ENCODE results near the gene ARHGAP9.
A peak's percentile ranks its signal among the peaks of the same experiment; 100 is the strongest.

Gene ARHGAP9

GRCh38 chr12:57473886-57474285 lies 5.8 kb downstream of the ARHGAP9 start (continued):
- TF ChIP-seq, protein P1, sequence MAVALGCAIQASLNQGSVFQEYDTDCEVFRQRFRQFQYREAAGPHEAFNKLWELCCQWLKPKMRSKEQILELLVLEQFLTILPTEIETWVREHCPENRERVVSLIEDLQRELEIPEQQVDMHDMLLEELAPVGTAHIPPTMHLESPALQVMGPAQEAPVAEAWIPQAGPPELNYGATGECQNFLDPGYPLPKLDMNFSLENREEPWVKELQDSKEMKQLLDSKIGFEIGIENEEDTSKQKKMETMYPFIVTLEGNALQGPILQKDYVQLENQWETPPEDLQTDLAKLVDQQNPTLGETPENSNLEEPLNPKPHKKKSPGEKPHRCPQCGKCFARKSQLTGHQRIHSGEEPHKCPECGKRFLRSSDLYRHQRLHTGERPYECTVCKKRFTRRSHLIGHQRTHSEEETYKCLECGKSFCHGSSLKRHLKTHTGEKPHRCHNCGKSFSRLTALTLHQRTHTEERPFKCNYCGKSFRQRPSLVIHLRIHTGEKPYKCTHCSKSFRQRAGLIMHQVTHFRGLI (tag by site-specific recombination; IDR thresholded peaks at IDR 0.05) = no peak

GRCh38 chr12:57473392-57473791 lies 6.3 kb downstream of the ARHGAP9 start:
- CTCF ChIA-PET = interaction anchor here (0.6 to 2.4 kb wide), 3 partner anchors 10 to 57 kb away, joined by 3 to 19 read pairs (median 5); partner anchors contain the start of gene GLI1

GRCh38 chr12:57472391-57472790 lies 7.3 kb downstream of the ARHGAP9 start:
- H3K36me3 ChIP-seq (ENCODE audit: control insufficient read depth in 2 of 2, insufficient read depth in 1 of 2, low read length in 2 of 2) = no peaks in the 10 kb centered on the region

More at GRCh38 chr12:57473392-57473791, 6.3 kb downstream of the ARHGAP9 start:
- Histone ChIP-seq H3K4me1 (ENCODE audit: control insufficient read depth, insufficient read depth, low read length) (no peaks in the 10 kb centered on the region), H3K27ac (ENCODE audit: extremely low read depth, low read depth, low read length) (no peak overlapping the region), H3K9me3 (ENCODE audit: control insufficient read depth, insufficient read depth, low read depth, low read length) (no peaks in the 10 kb centered on the region), H3K36me3 (ENCODE audit: control insufficient read depth in 2 of 2, insufficient read depth in 1 of 2, low read length in 2 of 2) (no peaks in the 10 kb centered on the region), H3K4me3 (ENCODE audit: low read depth, low read length) (no peak overlapping the region)
- TF ChIP-seq ZBTB17 (tag by site-specific recombination; IDR thresholded peaks at IDR 0.05) = 0 out of 2 replicates have a peak, but pooled peaks have one; percentile 40
- TF ChIP-seq, protein P1 (tag by site-specific recombination; IDR thresholded peaks at IDR 0.05) = peak; percentile 96
- no peak for TF ChIP-seq ZBTB7A (tag by site-specific recombination; IDR thresholded peaks at IDR 0.05; ENCODE audit: low read depth)
- POLR2A ChIA-PET = no interaction called here

DNA sequence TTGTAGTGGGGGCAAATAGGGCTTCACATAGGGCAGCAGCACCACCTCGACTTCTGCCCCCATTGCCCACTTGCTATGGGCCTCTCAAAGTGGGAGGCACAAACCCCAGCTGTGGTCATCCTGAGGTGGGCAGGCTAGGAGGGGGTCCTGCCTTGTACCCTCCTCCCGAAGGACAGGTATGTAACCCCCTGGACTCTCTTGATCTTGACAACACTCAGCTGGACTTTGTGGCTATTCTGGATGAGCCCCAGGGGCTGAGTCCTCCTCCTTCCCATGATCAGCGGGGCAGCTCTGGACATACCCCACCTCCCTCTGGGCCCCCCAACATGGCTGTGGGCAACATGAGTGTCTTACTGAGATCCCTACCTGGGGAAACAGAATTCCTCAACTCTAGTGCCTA lies 8.0 kb downstream of the ARHGAP9 start:
- H3K4me1 ChIP-seq (ENCODE audit: control insufficient read depth, insufficient read depth, low read length) = no peaks in the 10 kb centered on the region
- H3K9me3 ChIP-seq (ENCODE audit: control insufficient read depth, insufficient read depth, low read depth, low read length) = no peaks in the 10 kb centered on the region
- ChIA-PET POLR2A (no interaction called here), CTCF (interaction anchor here (0.6 to 1.5 kb wide), 2 partner anchors 9 to 18 kb away, joined by 3 to 5 read pairs; no protein-coding TSS in a partner anchor)
- H3K4me3 ChIP-seq (ENCODE audit: low read depth, low read length) = no peak overlapping the region
- TF ChIP-seq MEIS1 (CRISPR knock-in tag; IDR thresholded peaks at IDR 0.05; ENCODE audit: borderline replicate concordance) (no peak), ZBTB11 (tag by site-specific recombination; conservative IDR thresholded peaks at IDR 0.05; ENCODE audit: low read depth) (no peak), ZNF341 (tag by site-specific recombination; IDR thresholded peaks at IDR 0.05; ENCODE audit: low read depth) (no peak), ZNF26 (tag by site-specific recombination; IDR thresholded peaks at IDR 0.05) (no peak), ZNF837 (tag by site-specific recombination; IDR thresholded peaks at IDR 0.05) (no peak), ZBTB21 (tag by site-specific recombination; IDR thresholded peaks at IDR 0.05) (no peak)
- TF ChIP-seq, protein P2, sequence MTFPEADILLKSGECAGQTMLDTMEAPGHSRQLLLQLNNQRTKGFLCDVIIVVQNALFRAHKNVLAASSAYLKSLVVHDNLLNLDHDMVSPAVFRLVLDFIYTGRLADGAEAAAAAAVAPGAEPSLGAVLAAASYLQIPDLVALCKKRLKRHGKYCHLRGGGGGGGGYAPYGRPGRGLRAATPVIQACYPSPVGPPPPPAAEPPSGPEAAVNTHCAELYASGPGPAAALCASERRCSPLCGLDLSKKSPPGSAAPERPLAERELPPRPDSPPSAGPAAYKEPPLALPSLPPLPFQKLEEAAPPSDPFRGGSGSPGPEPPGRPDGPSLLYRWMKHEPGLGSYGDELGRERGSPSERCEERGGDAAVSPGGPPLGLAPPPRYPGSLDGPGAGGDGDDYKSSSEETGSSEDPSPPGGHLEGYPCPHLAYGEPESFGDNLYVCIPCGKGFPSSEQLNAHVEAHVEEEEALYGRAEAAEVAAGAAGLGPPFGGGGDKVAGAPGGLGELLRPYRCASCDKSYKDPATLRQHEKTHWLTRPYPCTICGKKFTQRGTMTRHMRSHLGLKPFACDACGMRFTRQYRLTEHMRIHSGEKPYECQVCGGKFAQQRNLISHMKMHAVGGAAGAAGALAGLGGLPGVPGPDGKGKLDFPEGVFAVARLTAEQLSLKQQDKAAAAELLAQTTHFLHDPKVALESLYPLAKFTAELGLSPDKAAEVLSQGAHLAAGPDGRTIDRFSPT (tag by site-specific recombination; IDR thresholded peaks at IDR 0.05) = no peak
- no peaks in the 10 kb centered on the region for H3K36me3 ChIP-seq (ENCODE audit: control insufficient read depth in 2 of 2, insufficient read depth in 1 of 2, low read length in 2 of 2)
- H3K27ac ChIP-seq (ENCODE audit: extremely low read depth, low read depth, low read length) = no peak overlapping the region

More at GRCh38 chr12:57472391-57472790, 7.3 kb downstream of the ARHGAP9 start:
- ChIA-PET CTCF (interaction anchor here (1.5 kb wide), 1 partner anchor 9 kb away, joined by 5 read pairs; no protein-coding TSS in a partner anchor), POLR2A (no interaction called here)
- Histone ChIP-seq H3K9me3 (ENCODE audit: control insufficient read depth, insufficient read depth, low read depth, low read length) (no peaks in the 10 kb centered on the region), H3K4me1 (ENCODE audit: control insufficient read depth, insufficient read depth, low read length) (no peaks in the 10 kb centered on the region), H3K27ac (ENCODE audit: extremely low read depth, low read depth, low read length) (no peak overlapping the region), H3K4me3 (ENCODE audit: low read depth, low read length) (no peak overlapping the region)
- TF ChIP-seq ZNF692 (tag by site-specific recombination; IDR thresholded peaks at IDR 0.05) (no peak), ZNF433 (tag by site-specific recombination; IDR thresholded peaks at IDR 0.05; ENCODE audit: low read depth) (no peak)

Measured in HEK293 (cell line).